NOMO-1 (cell line): ENCODE results near the gene TMX3.
A peak's percentile ranks its signal among the peaks of the same experiment; 100 is the strongest.

ENCODE experiments used
- DNase-seq, 2 experiments: peaks; one replicate each; lab custom pipeline; 2025; ENCODE audit not compliant: unreplicated experiment in 2 of 2; lab: John Stamatoyannopoulos, UW

TMX3 gene, protein sequence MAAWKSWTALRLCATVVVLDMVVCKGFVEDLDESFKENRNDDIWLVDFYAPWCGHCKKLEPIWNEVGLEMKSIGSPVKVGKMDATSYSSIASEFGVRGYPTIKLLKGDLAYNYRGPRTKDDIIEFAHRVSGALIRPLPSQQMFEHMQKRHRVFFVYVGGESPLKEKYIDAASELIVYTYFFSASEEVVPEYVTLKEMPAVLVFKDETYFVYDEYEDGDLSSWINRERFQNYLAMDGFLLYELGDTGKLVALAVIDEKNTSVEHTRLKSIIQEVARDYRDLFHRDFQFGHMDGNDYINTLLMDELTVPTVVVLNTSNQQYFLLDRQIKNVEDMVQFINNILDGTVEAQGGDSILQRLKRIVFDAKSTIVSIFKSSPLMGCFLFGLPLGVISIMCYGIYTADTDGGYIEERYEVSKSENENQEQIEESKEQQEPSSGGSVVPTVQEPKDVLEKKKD

GRCh38 chr18:68714712-68715496 is at the start of gene TMX3:
Gene TMX3, minus strand, starts transcription at chr18:68715108. Its CDS starts 127 bp downstream, at chr18:68714981.
- DNase-seq: peak; percentile 87 to 90

DNA sequence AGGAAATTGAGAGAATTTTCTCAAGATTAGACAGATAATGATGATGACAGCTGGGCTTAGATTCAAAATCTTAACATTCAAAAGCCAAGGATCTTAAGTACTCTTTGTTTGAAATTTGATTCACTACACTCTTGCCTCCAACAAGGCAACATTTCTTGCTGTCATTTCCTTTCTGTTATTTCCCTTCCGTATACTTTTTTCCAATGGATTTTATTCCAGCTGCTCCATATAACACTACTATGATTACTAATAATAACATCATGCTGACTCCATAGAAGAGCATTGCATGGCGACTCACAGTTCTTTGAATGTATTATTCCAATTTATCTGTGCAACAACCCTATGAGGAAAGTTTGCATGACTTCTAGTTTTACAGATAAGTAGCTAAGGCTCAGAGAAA is 49.1 kb upstream of the TMX3 start:
- DNase-seq: no peak

GRCh38 chr18:68763083-68763482 is 48.2 kb upstream of the TMX3 start:
- DNase-seq: no peak

GRCh38 chr18:68759308-68759707 is 44.4 kb upstream of the TMX3 start:
- DNase-seq: no peak

- no peak for DNase-seq
Measured at GRCh38 chr18:68757126-68757525, 42.2 kb upstream of the TMX3 start.

GRCh38 chr18:68742206-68742605 is 27.3 kb upstream of the TMX3 start:
- no peak for DNase-seq

DNA sequence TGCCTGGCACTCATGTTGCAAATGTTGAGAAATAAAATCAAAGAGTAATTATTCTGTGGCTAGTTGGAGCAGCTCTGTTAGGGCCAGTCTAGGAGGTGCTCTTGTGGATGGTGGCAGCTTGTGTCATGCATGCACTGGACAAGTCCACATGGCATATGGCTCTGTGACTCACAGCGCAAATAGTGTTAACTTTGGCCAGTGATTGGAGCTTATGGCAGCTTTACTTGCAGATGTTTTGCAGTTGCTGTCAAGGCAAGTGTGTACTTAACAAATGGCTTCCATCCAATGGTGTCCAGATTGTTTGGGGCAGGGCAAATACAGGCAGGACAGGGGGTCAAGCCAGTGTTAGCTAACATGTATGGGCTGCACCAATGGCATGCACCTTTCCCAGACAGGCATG is 26.1 kb upstream of the TMX3 start:
- no peak for DNase-seq

- DNase-seq: no peak
Measured at GRCh38 chr18:68739462-68739861, 24.6 kb upstream of the TMX3 start.

- no peak for DNase-seq
Measured at GRCh38 chr18:68738564-68738963, 23.7 kb upstream of the TMX3 start.

DNA sequence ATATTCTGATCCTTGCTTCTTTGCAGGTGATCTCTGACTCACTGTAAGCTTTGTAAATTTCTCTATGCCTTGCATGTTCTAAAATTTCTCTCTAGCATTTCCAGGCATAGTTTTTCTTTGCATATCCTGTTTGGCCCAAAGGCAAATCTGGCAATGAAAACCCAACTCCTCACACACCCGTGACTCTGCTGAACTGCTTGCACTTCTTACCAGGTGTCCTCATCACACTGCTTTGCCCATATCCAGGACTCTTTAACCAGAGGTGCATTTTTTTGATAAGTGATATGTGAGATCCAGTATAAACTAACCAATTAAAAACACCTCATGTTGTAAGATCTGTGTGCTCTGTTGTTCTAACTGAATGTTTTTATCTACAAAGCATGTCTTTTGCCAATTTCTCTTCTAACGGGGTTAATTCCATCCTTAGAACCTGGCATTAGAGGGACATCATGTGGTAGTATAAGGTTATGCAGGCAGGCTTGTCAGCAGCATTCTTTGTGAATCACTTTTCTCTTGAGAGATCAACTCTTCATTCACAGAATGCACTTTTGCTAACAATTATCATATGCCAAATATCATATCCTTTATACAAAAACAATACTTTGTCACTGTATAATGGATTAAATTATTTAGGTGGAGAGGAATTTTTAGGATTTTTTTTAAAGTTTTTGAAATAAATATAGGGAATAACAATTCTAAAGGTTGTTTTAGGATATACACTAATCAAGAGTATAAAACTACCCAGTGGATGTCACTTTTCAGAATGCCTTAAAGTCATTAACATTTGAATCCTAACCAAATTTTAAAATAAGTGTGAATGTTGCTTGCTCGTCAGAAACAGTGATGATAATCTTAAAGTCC is 20.8 kb upstream of the TMX3 start:
- peak in 1 of 2 experiments; percentile 22 for DNase-seq

- no peak for DNase-seq
Measured at GRCh38 chr18:68734308-68734707, 19.4 kb upstream of the TMX3 start.

DNA sequence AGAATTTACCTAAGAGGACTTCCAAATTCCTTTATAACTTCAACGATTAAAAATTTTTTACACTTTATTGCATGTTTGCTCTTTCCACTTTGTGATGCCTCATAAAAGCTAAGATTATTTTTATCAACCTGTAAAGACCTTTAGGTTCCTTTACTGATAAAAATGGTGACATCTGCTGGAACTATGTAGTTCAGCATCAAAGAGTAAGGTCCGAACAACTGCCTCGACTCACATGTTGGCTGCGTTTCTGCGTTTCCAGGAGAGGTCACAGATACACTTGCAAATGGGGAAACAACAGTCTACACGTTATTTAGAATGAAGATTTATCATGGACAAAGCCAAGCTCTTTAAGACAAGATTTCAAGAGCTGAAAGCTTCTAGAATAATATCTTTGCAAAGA is 18.8 kb upstream of the TMX3 start:
- no peak for DNase-seq

DNA sequence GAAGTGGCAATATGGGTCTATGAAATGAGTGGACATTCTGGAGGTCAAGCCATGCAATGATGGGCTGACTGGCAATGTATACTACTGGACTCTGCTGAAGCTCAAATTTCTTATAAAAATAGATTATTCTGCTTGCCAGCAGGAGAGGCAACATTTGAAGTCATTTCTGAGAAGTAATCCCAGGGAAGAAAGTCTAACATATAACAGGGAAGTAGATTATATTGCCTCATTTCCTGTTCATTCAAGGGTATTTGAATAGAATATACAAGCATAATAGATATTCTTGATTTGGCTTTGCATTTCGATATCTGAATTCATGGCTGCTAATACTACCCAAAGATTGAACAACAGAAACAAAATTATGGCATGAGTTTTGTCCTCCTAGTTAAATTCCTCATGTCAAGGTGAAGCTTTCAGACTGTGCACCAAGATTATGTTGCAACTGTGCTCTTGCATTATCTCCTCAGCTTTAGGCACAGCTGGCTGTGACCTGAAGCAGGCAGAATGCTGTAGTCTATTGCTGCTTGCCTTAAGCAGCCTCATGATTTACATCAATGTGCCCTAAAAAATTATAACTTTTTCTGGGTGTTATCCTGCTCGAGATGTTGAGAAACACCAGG is 13.3 kb upstream of the TMX3 start:
- DNase-seq: peak; percentile 47 to 82

GRCh38 chr18:68727506-68727905 is 12.6 kb upstream of the TMX3 start:
- DNase-seq: no peak

GRCh38 chr18:68725346-68725745 is 10.4 kb upstream of the TMX3 start:
- no peak for DNase-seq

DNA sequence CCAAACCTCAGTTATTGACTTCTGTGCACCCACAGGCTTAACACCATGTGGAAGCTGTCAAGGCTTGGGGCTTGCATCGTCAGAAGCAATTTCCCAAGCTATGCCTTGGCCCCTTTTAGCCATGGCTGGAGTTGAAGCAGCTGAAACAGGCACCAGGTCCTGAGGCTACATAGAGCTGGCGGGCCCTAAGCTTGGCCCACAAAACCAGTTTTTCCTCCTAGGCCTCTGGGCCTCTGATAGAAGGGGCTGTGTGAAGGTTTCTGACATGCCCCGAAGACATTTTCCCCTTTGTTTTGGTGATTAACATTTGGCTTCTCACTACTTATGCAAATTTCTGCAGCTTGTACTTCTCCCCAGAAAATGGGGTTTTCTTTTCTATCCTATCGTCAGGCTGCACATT is 9.1 kb upstream of the TMX3 start:
- DNase-seq: no peak

DNA sequence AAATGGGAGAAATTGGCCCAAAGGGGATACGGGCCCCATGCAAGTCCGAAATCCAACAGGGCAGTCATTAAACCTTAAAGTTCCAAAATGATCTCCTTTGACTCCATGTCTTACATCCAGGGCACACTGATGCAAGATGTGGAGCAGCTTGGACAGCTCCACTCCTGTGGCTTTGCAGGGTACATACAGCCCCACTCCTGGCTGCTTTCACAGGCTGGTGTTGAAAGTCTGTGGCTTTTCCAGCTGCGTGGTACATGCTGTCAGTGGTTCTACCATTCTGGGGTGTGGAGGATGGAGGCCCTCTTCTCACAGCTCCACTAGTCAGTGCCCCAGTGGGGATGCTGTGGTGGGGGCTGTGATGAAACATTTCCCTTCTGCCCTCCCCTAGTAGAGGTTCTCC is 8.6 kb upstream of the TMX3 start:
- no peak for DNase-seq

- DNase-seq: peak in 1 of 2 experiments; percentile 38
Measured at GRCh38 chr18:68722821-68723220, 7.9 kb upstream of the TMX3 start.

DNA sequence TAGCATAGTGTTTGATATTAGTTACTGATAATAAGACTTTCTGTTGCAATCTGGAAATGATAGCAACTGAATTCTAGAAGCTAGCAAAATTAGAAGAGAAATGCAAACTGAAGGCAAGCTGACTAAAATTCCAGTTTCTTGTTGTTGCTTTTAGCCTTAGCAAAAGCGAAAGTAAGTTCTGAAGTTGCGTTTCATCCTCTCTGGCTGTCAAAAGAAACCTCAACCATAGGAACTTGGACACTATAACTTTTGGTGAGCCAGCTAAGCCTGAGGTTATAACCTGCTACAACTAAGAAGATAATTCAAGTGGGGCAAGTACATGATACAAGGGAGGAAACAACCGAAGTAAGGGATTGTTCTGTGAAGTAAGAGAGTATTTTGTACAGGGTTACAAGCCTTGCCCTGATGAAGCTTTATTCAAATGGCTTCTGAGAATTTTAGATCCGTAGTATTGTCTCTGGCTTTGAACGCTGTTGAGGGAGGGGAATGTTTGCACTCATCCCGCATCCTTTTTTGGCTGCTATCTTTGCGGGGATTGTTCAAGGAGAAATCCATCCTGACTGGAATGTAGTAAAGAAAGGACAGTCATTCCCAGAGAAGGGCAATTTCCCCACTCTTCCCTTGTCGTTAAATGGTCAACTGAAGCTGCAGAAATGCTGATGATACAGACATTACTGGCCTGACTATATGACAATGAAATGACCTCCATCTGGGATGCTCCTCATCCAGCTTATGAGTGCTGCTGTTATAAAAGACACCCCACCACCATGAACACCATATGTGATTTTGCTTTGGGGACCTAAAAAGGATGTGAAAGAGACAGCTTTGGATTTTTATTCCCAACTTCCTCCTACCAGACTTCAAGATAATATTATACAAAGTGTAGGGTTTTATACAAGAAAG is 7.0 kb upstream of the TMX3 start:
- peak in 1 of 2 experiments; percentile 49 for DNase-seq

DNA sequence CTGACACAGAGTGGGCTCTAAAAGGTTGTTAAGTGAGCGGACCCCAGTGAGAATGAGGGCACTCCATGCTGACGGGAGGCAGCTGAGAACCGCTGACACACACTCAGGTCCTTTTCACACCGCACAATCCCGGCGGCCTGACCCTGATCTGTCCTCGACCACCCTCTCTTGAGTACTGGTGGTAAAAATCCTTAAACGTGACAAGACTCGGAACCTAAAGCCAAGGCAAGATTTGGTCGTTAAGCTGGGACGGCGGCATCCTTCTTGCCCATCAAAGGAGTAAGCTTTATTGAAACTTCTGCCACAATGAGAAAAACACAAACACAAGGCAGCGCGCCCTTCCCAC is 569 bp downstream of the TMX3 start:
- DNase-seq: peak in 1 of 2 experiments; percentile 22
